IMR-90 (cell line): Measurements from ENCODE around the gene DDX10. TPM values are rescaled to one million over a fixed set of nuclear protein-coding genes. Genes with fewer than 3 reads are reported as not detected.

ENCODE experiments used
- ATAC-seq: fragments of 200-7000 bp; cut with Tn5 transposase; 2 replicates; pipeline ENCODE4 v1.9.1; 2020; ENCODE audit warnings: low read depth, mild to moderate bottlenecking, moderate library complexity
- BruUV-seq: library from RNA; stranded (reverse); fragments of 400-500 nt; replicated peaks from 2 replicates; lab custom pipeline; 2021; lab: Mats Ljungman, UMichigan
- CTCF ChIA-PET: fragments of 300-600 bp; formaldehyde crosslinking; extraction: SDS; loops from one replicate; lab custom pipeline; 2021; ENCODE audit warnings: antibody characterized with exemption; lab: Yijun Ruan, JAX
- POLR2A ChIA-PET: fragments of 300-600 bp; sonication (Branson Sonifier 250); formaldehyde crosslinking; loops from one replicate; lab custom pipeline; 2022; ENCODE audit warnings: antibody characterized with exemption; ENCODE audit not compliant: unreplicated experiment; lab: Charles Lee
- DNase-seq: peaks from one replicate; pipeline ENCODE4 v3.0.0; 2013
- H2AFZ ChIP-seq: replicated peaks from 2 replicates; pipeline ENCODE3; 2013; ENCODE audit warnings: low read length, mild to moderate bottlenecking; ENCODE audit not compliant: poor library complexity
- H2AK5ac ChIP-seq: 2 replicates; pipeline ENCODE4 v1.6.1; 2013; ENCODE audit warnings: low read depth, low read length, inconsistent platforms
- H2AK9ac ChIP-seq: replicated peaks from 2 replicates; pipeline ENCODE3; 2013; ENCODE audit warnings: mild to moderate bottlenecking, low read depth, low read length, moderate library complexity; ENCODE audit not compliant: poor library complexity
- H2BK120ac ChIP-seq: 2 replicates; pipeline ENCODE4 v1.6.1; 2013; ENCODE audit warnings: low read depth, low read length, inconsistent platforms
- H2BK15ac ChIP-seq: 3 replicates; pipeline ENCODE4 v1.6.1; 2013; ENCODE audit warnings: low read depth, low read length, inconsistent platforms
- H2BK20ac ChIP-seq: 2 replicates; pipeline ENCODE4 v1.6.1; 2013; ENCODE audit warnings: low read depth, mild to moderate bottlenecking, inconsistent platforms, low read length, moderate library complexity
- H2BK5ac ChIP-seq: 2 replicates; pipeline ENCODE4 v1.6.1; 2013; ENCODE audit warnings: mild to moderate bottlenecking, low read depth, low read length, inconsistent platforms; ENCODE audit not compliant: poor library complexity, severe bottlenecking
- H3K14ac ChIP-seq: replicated peaks from 2 replicates; pipeline ENCODE4 v1.6.1; 2013; ENCODE audit warnings: low read depth, low read length, inconsistent platforms
- H3K18ac ChIP-seq: 2 replicates; pipeline ENCODE4 v1.6.1; 2013; ENCODE audit warnings: low read depth, low read length, control low read depth
- H3K23ac ChIP-seq: 2 replicates; pipeline ENCODE4 v1.6.1; 2013; ENCODE audit warnings: low read depth, low read length, inconsistent platforms
- H3K27ac ChIP-seq: 2 replicates; pipeline ENCODE4 v1.5.1; 2013; ENCODE audit warnings: mild to moderate bottlenecking, control low read depth, low read length; ENCODE audit not compliant: insufficient read depth
- H3K27me3 ChIP-seq: 2 replicates; pipeline ENCODE4 v1.6.1; 2013; ENCODE audit warnings: low read length; ENCODE audit not compliant: control insufficient read depth, insufficient read depth
- H3K36me3 ChIP-seq: 2 replicates; pipeline ENCODE4 v1.6.1; 2013; ENCODE audit warnings: low read length, mixed read lengths; ENCODE audit not compliant: control insufficient read depth, insufficient read depth
- H3K4ac ChIP-seq: 2 replicates; pipeline ENCODE4 v1.6.1; 2013; ENCODE audit warnings: low read depth, low read length, inconsistent platforms
- H3K4me1 ChIP-seq: 2 replicates; pipeline ENCODE4 v1.6.1; 2013; ENCODE audit warnings: low read length, mixed read lengths; ENCODE audit not compliant: control insufficient read depth, insufficient read depth
- H3K4me2 ChIP-seq: 2 replicates; pipeline ENCODE4 v1.6.1; 2013; ENCODE audit warnings: low read depth, mild to moderate bottlenecking, control low read depth, low read length, moderate library complexity
- H3K4me3 ChIP-seq: 2 replicates; pipeline ENCODE4 v1.5.1; 2013; ENCODE audit warnings: low read depth, mild to moderate bottlenecking, control low read depth, low read length, moderate library complexity; ENCODE audit not compliant: insufficient read depth
- H3K56ac ChIP-seq: 2 replicates; pipeline ENCODE4 v1.6.1; 2013; ENCODE audit warnings: low read length, inconsistent platforms; ENCODE audit not compliant: insufficient read depth; ENCODE audit errors: extremely low read depth
- H3K79me1 ChIP-seq, 2 experiments: 2 replicates each; pipeline ENCODE4 v1.6.1; 2013; ENCODE audit warnings: low read length in 2 of 2, inconsistent platforms in 1 of 2, low read depth in 1 of 2
- H3K9ac ChIP-seq: 2 replicates; pipeline ENCODE4 v1.6.1; 2013; ENCODE audit warnings: low read depth, low read length, control low read depth
- H3K9me1 ChIP-seq: 2 replicates; pipeline ENCODE4 v1.6.1; 2013; ENCODE audit warnings: low read length, inconsistent platforms; ENCODE audit not compliant: insufficient read depth
- H3K9me3 ChIP-seq: 2 replicates; pipeline ENCODE4 v1.6.1; 2013; ENCODE audit warnings: low read length; ENCODE audit not compliant: control insufficient read depth, insufficient read depth
- H4K20me1 ChIP-seq: 2 replicates; pipeline ENCODE4 v1.6.1; 2013; ENCODE audit warnings: low read length, inconsistent platforms; ENCODE audit not compliant: insufficient read depth
- H4K5ac ChIP-seq: 2 replicates; pipeline ENCODE4 v1.6.1; 2013; ENCODE audit warnings: mild to moderate bottlenecking, low read depth, low read length, control low read depth
- H4K8ac ChIP-seq, 2 experiments: 2 replicates each; pipeline ENCODE4 v1.6.1; 2013; ENCODE audit warnings: low read depth in 2 of 2, low read length in 2 of 2, control low read depth in 1 of 2, inconsistent platforms in 1 of 2
- H4K91ac ChIP-seq: 2 replicates; pipeline ENCODE4 v1.6.1; 2013; ENCODE audit warnings: low read depth, low read length, inconsistent platforms; ENCODE audit not compliant: insufficient read depth
- BHLHE40 ChIP-seq: fragments of 150-350 bp; IDR thresholded peaks from 2 replicates; pipeline ENCODE4 v1.6.1; 2016; ENCODE audit warnings: mild to moderate bottlenecking, low read depth, low read length
- CEBPB ChIP-seq: IDR thresholded peaks from 2 replicates; pipeline ENCODE4 v1.6.1; 2012; ENCODE audit warnings: low read depth, low read length, improper control_type of control experiment
- CHD1 ChIP-seq: IDR thresholded peaks from 2 replicates; pipeline ENCODE4 v1.6.1; 2012; ENCODE audit warnings: low read depth, low read length, improper control_type of control experiment
- FOS ChIP-seq: fragments of 150-350 bp; IDR thresholded peaks from 2 replicates; pipeline ENCODE4 v1.6.1; 2016; ENCODE audit warnings: low read depth, low read length
- MAFK ChIP-seq: IDR thresholded peaks from 2 replicates; pipeline ENCODE4 v1.6.1; 2012; ENCODE audit warnings: low read depth, low read length, improper control_type of control experiment
- MAZ ChIP-seq: IDR thresholded peaks from 2 replicates; pipeline ENCODE4 v1.6.1; 2012; ENCODE audit warnings: low read depth, mild to moderate bottlenecking, low read length, improper control_type of control experiment, moderate library complexity, borderline replicate concordance
- MXI1 ChIP-seq: IDR thresholded peaks from 2 replicates; pipeline ENCODE4 v1.6.1; 2012; ENCODE audit warnings: low read depth, mild to moderate bottlenecking, low read length, moderate library complexity, borderline replicate concordance
- NFE2L2 ChIP-seq: fragments of 150-350 bp; IDR thresholded peaks from 2 replicates; pipeline ENCODE4 v1.6.1; 2016; ENCODE audit warnings: low read depth, mild to moderate bottlenecking, low read length
- POLR2A ChIP-seq: IDR thresholded peaks from 2 replicates; pipeline ENCODE4 v1.6.1; 2012; ENCODE audit warnings: mild to moderate bottlenecking, low read depth, low read length
- RAD21 ChIP-seq: IDR thresholded peaks from 2 replicates; pipeline ENCODE4 v1.6.1; 2012; ENCODE audit warnings: low read length, improper control_type of control experiment
- RCOR1 ChIP-seq: IDR thresholded peaks from 2 replicates; pipeline ENCODE4 v1.6.1; 2012; ENCODE audit warnings: mild to moderate bottlenecking, low read length, improper control_type of control experiment; ENCODE audit not compliant: insufficient replicate concordance
- RFX5 ChIP-seq: IDR thresholded peaks from 2 replicates; pipeline ENCODE4 v1.8.0; 2012; ENCODE audit warnings: low read depth, mild to moderate bottlenecking, low read length, moderate library complexity
- SMC3 ChIP-seq: fragments of 150-350 bp; IDR thresholded peaks from 2 replicates; pipeline ENCODE4 v1.6.1; 2016; ENCODE audit warnings: low read depth, mild to moderate bottlenecking, antibody characterized with exemption, low read length, moderate library complexity
- USF2 ChIP-seq: fragments of 150-350 bp; IDR thresholded peaks from 2 replicates; pipeline ENCODE4 v1.6.1; 2017; ENCODE audit warnings: mild to moderate bottlenecking, antibody characterized with exemption, low read length, low read depth
- WGBS, 2 experiments: methylation state at CpG; one replicate each; pipeline versions ENCODE4 v1.1.5 to v1.1.7; 2013; ENCODE audit warnings: missing lambda C conversion rate in 2 of 2; ENCODE audit not compliant: insufficient read length in 1 of 2; ENCODE audit errors: extremely low coverage in 2 of 2; 5-methylcytosine and 5-hydroxymethylcytosine counted together
- dilution Hi-C: fragments of 300-500 bp; cut with HindIII; formaldehyde crosslinking; loops from one replicate; pipeline ENCODE4 v1.14.3; 2018; ENCODE audit warnings: low sequenced_read_pairs; ENCODE audit not compliant: unreplicated experiment
- in situ Hi-C: fragments of 300-500 bp; cut with MboI; formaldehyde crosslinking; loops from 3 replicates; pipeline ENCODE4 v1.14.3; 2019; ENCODE audit warnings: low sequenced_read_pairs, inconsistent platforms, mixed read lengths
- intact Hi-C: fragments of 100-400 bp; cut with micrococcal nuclease; formaldehyde crosslinking; loops from 2 replicates; pipeline ENCODE4 v1.10.0; 2022
- polyA plus RNA-seq, 3 experiments: library from polyadenylated mRNA; depleted of rRNA; stranded (reverse); fragments of >200 nt; gene quantifications; 2 replicates each; pipeline ENCODE4 v1.2.3, GENCODE V29; 2012; ENCODE audit warnings: low replicate concordance in 1 of 3
- total RNA-seq: library from RNA; depleted of rRNA; stranded (reverse); fragments of >200 nt; gene quantifications from 2 replicates; pipeline ENCODE4 v1.2.3, GENCODE V29; 2012
- TF ChIP-seq, protein P1 (sequence below): conservative IDR thresholded peaks from 2 replicates; pipeline ENCODE4 v1.5.1; 2012; ENCODE audit warnings: mild to moderate bottlenecking, low read depth, low read length, improper control_type of control experiment
- TF ChIP-seq, protein P2 (sequence below): fragments of 150-350 bp; IDR thresholded peaks from 2 replicates; pipeline ENCODE4 v1.6.1; 2016; ENCODE audit warnings: low read depth, mild to moderate bottlenecking, low read length, moderate library complexity, borderline replicate concordance

Gene DDX10
- total and polyA plus RNA-seq, 2 of the 4 experiments (the other 2 are of a cell fraction): 20.0 to 31.9 TPM

DNA sequence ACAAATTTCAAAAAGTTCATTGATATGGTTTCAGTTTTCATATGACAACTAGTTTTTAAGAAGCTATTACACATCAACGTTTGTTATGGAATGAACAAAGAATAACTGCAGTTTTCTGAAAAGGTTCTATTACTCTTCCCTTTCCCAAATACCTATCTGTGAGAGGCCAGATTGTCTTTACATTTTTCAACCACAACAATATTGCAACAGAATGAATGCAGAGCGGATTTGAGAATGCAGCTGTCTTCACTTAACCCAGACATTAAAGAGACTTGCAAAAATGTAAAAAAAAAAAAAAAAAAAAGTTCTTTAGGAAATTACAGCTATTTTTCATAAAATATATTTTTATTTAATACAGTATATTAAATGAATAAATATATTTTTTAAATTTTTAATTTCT is 250.8 kb downstream of the DDX10 start:
- WGBS, 2 experiments: no CpG with 5 or more reads among the region's 2 CpGs
- no peak overlapping the region for H3K56ac ChIP-seq
- H3K4ac ChIP-seq: no peak overlapping the region
- no peak for ATAC-seq
- 0 out of 2 replicates have a peak overlapping the region, but pooled peaks have one; percentile 1 for H2BK20ac ChIP-seq
- in situ Hi-C loops (no loop called here), dilution Hi-C loops (no loop called here), intact Hi-C loops (no loop called here)
- no peaks in the 10 kb centered on the region for H3K36me3 ChIP-seq
- H3K4me1 ChIP-seq: peaks cover 16% of the 10 kb centered on the region
- no peaks in the 10 kb centered on the region for H3K27me3 ChIP-seq
- no peak overlapping the region for H2AFZ ChIP-seq
- no peak overlapping the region for H2BK120ac ChIP-seq
- H3K9me1 ChIP-seq: peaks cover 5% of the 10 kb centered on the region; the same call in 1 of the 2 replicates
- no peak overlapping the region for H3K27ac ChIP-seq
- POLR2A ChIA-PET: no interaction called here
- CTCF ChIA-PET: no interaction called here
- no peak overlapping the region for H2BK15ac ChIP-seq
- no peaks in the 10 kb centered on the region for H4K20me1 ChIP-seq
- no peak overlapping the region for H4K91ac ChIP-seq
- TF ChIP-seq, protein P1, sequence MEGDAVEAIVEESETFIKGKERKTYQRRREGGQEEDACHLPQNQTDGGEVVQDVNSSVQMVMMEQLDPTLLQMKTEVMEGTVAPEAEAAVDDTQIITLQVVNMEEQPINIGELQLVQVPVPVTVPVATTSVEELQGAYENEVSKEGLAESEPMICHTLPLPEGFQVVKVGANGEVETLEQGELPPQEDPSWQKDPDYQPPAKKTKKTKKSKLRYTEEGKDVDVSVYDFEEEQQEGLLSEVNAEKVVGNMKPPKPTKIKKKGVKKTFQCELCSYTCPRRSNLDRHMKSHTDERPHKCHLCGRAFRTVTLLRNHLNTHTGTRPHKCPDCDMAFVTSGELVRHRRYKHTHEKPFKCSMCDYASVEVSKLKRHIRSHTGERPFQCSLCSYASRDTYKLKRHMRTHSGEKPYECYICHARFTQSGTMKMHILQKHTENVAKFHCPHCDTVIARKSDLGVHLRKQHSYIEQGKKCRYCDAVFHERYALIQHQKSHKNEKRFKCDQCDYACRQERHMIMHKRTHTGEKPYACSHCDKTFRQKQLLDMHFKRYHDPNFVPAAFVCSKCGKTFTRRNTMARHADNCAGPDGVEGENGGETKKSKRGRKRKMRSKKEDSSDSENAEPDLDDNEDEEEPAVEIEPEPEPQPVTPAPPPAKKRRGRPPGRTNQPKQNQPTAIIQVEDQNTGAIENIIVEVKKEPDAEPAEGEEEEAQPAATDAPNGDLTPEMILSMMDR: no peak
- no peak for TF ChIP-seq MXI1
- TF ChIP-seq, protein P2, sequence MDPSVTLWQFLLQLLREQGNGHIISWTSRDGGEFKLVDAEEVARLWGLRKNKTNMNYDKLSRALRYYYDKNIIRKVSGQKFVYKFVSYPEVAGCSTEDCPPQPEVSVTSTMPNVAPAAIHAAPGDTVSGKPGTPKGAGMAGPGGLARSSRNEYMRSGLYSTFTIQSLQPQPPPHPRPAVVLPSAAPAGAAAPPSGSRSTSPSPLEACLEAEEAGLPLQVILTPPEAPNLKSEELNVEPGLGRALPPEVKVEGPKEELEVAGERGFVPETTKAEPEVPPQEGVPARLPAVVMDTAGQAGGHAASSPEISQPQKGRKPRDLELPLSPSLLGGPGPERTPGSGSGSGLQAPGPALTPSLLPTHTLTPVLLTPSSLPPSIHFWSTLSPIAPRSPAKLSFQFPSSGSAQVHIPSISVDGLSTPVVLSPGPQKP: no peak
- no peak for TF ChIP-seq MAFK
- TF ChIP-seq POLR2A: no peak
- no peak for TF ChIP-seq RAD21
- no peak for TF ChIP-seq SMC3
- no peak for TF ChIP-seq USF2
- TF ChIP-seq CHD1: no peak
- no peak for TF ChIP-seq BHLHE40
- no peak for TF ChIP-seq RFX5
- TF ChIP-seq NFE2L2: no peak
- TF ChIP-seq MAZ: no peak
- TF ChIP-seq RCOR1: no peak
- TF ChIP-seq FOS: no peak
- no peak for TF ChIP-seq CEBPB
- H3K9me3 ChIP-seq: no peaks in the 10 kb centered on the region
- peak overlapping the region; percentile 76 for H2BK5ac ChIP-seq
- no peak overlapping the region; the same call in 1 of the 2 replicates for H3K9ac ChIP-seq
- no peak overlapping the region for H3K4me3 ChIP-seq
- H4K5ac ChIP-seq: no peak overlapping the region
- no peak overlapping the region for H3K4me2 ChIP-seq
- no peak overlapping the region for H3K18ac ChIP-seq
- no peak overlapping the region for H3K23ac ChIP-seq
- no peak overlapping the region for H2AK5ac ChIP-seq
- no peak overlapping the region for H3K14ac ChIP-seq
- H4K8ac ChIP-seq: no peak overlapping the region; a peak in 1 of 4 replicates
- H3K79me1 ChIP-seq: peaks cover 6 to 18% of the 10 kb centered on the region in 2 experiments; a peak in 3 of 4 replicates
- no peak overlapping the region for H2AK9ac ChIP-seq
- BruUV-seq: no TSS peak
- DNase-seq: peak; percentile 21
